HCT116 (cell line): ENCODE measurements around the gene ZCCHC2. TPM values are rescaled to one million over a fixed set of nuclear protein-coding genes. Genes with fewer than 3 reads are reported as not detected.

Experiments used
- ATAC-seq: fragments of 200-7000 bp; cut with Tn5 transposase; 2 replicates; pipeline ENCODE4 v1.9.1; 2020; ENCODE audit warnings: mild to moderate bottlenecking, moderate library complexity
- BruUV-seq: library from RNA; stranded (reverse); fragments of 400-500 nt; replicated peaks from 2 replicates; lab custom pipeline; 2021; lab: Mats Ljungman, UMichigan
- CTCF ChIA-PET: fragments of 300-600 bp; sonication (Branson Sonifier 250); formaldehyde crosslinking; loops from one replicate; lab custom pipeline; 2021; ENCODE audit warnings: antibody characterized with exemption; lab: Charles Lee
- POLR2A ChIA-PET: fragments of 300-600, 350-600 bp; sonication (Branson Sonifier 250); formaldehyde crosslinking; loops from one replicate; lab custom pipeline; 2021; ENCODE audit warnings: antibody characterized with exemption; lab: Charles Lee
- RAD21 ChIA-PET, 2 experiments: fragments of 300-600 bp; sonication (Branson Sonifier 250); formaldehyde crosslinking; loops; one replicate each; lab custom pipeline; 2023; ENCODE audit warnings: low total read pairs in 2 of 2; ENCODE audit not compliant: uncharacterized antibody in 2 of 2, unreplicated experiment in 2 of 2, low non-redundant PET in 1 of 2; lab: Charles Lee
- DNase-seq: peaks from one replicate; pipeline ENCODE4 v3.0.0-alpha.2; 2010; ENCODE audit warnings: low read depth, low spot score
- H2AFZ ChIP-seq: fragments of 200-600 bp; shearing (Covaris generic), sonication (generic); 2 replicates; pipeline ENCODE4 v1.6.1; 2017; ENCODE audit warnings: low read depth, mixed run types, mixed read lengths, antibody characterized with exemption, low read length; ENCODE audit not compliant: poor library complexity, severe bottlenecking
- H3K27ac ChIP-seq: 2 replicates; pipeline ENCODE4 v1.5.1; 2012; ENCODE audit warnings: low read depth, low read length
- H3K27me3 ChIP-seq: fragments of 200-600 bp; sonication (generic); 2 replicates; pipeline ENCODE4 v1.6.1; 2016; ENCODE audit warnings: mixed run types, low read length, mixed read lengths; ENCODE audit not compliant: insufficient read depth
- H3K36me3 ChIP-seq, 2 experiments: fragments of 200-500 bp in 1 of 2; fragments of 200-600 bp in 1 of 2; sonication (Bioruptor generic) in 1 of 2; sonication (generic) in 1 of 2; 2 replicates each; pipeline versions ENCODE4 v1.5.1 to v1.6.1; 2014 to 2016; ENCODE audit warnings: low read length in 2 of 2, inconsistent platforms in 1 of 2, mixed read lengths in 1 of 2, mixed run types in 1 of 2; ENCODE audit not compliant: insufficient read depth in 2 of 2, control insufficient read depth in 1 of 2
- H3K4me1 ChIP-seq, 2 experiments: fragments of 200-600 bp in 1 of 2; sonication (generic) in 1 of 2; 2 replicates each; pipeline versions ENCODE4 v1.5.1 to v1.6.1; 2012 to 2017; ENCODE audit warnings: low read length in 2 of 2, inconsistent platforms in 1 of 2, mild to moderate bottlenecking in 1 of 2, mixed read lengths in 1 of 2, mixed run types in 1 of 2, moderate library complexity in 1 of 2; ENCODE audit not compliant: insufficient read depth in 2 of 2, control insufficient read depth in 1 of 2
- H3K4me2 ChIP-seq: fragments of 200-600 bp; sonication (generic); 2 replicates; pipeline ENCODE4 v1.6.1; 2017; ENCODE audit warnings: mixed run types, low read length, mixed read lengths
- H3K4me3 ChIP-seq, 2 experiments: fragments of 200-600 bp in 1 of 2; sonication (generic) in 1 of 2; replicated peaks in 1 of 2; 2 replicates each; pipeline ENCODE4 v1.5.1; 2011 to 2016; ENCODE audit warnings: low read length in 2 of 2, control low read depth in 1 of 2, low read depth in 1 of 2, mild to moderate bottlenecking in 1 of 2, mixed read lengths in 1 of 2, mixed run types in 1 of 2
- H3K79me2 ChIP-seq: fragments of 200-600 bp; sonication (generic); 2 replicates; pipeline ENCODE4 v1.6.1; 2017; ENCODE audit warnings: mild to moderate bottlenecking, mixed run types, low read length, moderate library complexity, mixed read lengths; ENCODE audit not compliant: insufficient read depth
- H3K9ac ChIP-seq: fragments of 200-600 bp; sonication (generic); 2 replicates; pipeline ENCODE4 v1.6.1; 2016; ENCODE audit warnings: low read length, mixed read lengths
- H3K9me2 ChIP-seq: fragments of 200-600 bp; sonication (generic), shearing (Covaris generic); 2 replicates; pipeline ENCODE4 v1.6.1; 2017; ENCODE audit warnings: mixed run types, mild to moderate bottlenecking, moderate library complexity; ENCODE audit not compliant: insufficient read depth
- H3K9me3 ChIP-seq, 2 experiments: fragments of 200-500 bp in 1 of 2; fragments of 200-600 bp in 1 of 2; sonication (Bioruptor generic) in 1 of 2; sonication (generic) in 1 of 2; 2 replicates each; pipeline ENCODE4 v1.6.1; 2014 to 2017; ENCODE audit warnings: low read length in 2 of 2, mixed read lengths in 2 of 2, inconsistent platforms in 1 of 2, low read depth in 1 of 2, mild to moderate bottlenecking in 1 of 2, mixed run types in 1 of 2, moderate library complexity in 1 of 2; ENCODE audit not compliant: control insufficient read depth in 1 of 2, insufficient read depth in 1 of 2
- H4K20me1 ChIP-seq: fragments of 200-600 bp; sonication (generic), shearing (Covaris generic); 2 replicates; pipeline ENCODE4 v1.6.1; 2017; ENCODE audit warnings: mixed run types, mild to moderate bottlenecking, moderate library complexity; ENCODE audit not compliant: insufficient read depth
- CEBPB ChIP-seq: IDR thresholded peaks from 2 replicates; pipeline ENCODE4 v1.6.1; 2012; ENCODE audit warnings: low read depth
- EZH2phosphoT487 ChIP-seq: fragments of 200-600 bp; IDR thresholded peaks from 2 replicates; pipeline ENCODE4 v1.6.1; 2018; ENCODE audit warnings: antibody characterized with exemption, borderline replicate concordance
- FOSL1 ChIP-seq: IDR thresholded peaks from 2 replicates; pipeline ENCODE4 v1.6.1; 2012; ENCODE audit warnings: low read depth
- SIN3A ChIP-seq: IDR thresholded peaks from 2 replicates; pipeline ENCODE4 v1.6.1; 2012; ENCODE audit warnings: low read depth
- ZFX ChIP-seq: fragments of 450-650 bp; IDR thresholded peaks from 2 replicates; pipeline ENCODE4 v1.6.1; 2017
- intact Hi-C: fragments of 100-400 bp; cut with micrococcal nuclease; formaldehyde crosslinking; loops from 2 replicates; pipeline ENCODE4 v1.10.0; 2022
- total RNA-seq: library from RNA; stranded (reverse); gene quantifications from one replicate; pipeline ENCODE4 v1.2.1, GENCODE V29; 2021; ENCODE audit not compliant: unreplicated experiment
- TF ChIP-seq, protein P1 (sequence below): IDR thresholded peaks from 2 replicates; pipeline ENCODE4 v1.6.1; 2011; ENCODE audit warnings: mild to moderate bottlenecking, low read length, moderate library complexity; ENCODE audit not compliant: insufficient replicate concordance; ENCODE audit errors: extremely low read depth
- TF ChIP-seq, protein P2 (sequence below): IDR thresholded peaks from 2 replicates; pipeline ENCODE4 v1.6.1; 2012; ENCODE audit warnings: low read depth
- TF ChIP-seq, protein P3 (sequence below): IDR thresholded peaks from 2 replicates; pipeline ENCODE4 v1.6.1; 2012

Gene ZCCHC2
- total RNA-seq, 1 experiment from 2014 or later, result 17.7 TPM

DNA sequence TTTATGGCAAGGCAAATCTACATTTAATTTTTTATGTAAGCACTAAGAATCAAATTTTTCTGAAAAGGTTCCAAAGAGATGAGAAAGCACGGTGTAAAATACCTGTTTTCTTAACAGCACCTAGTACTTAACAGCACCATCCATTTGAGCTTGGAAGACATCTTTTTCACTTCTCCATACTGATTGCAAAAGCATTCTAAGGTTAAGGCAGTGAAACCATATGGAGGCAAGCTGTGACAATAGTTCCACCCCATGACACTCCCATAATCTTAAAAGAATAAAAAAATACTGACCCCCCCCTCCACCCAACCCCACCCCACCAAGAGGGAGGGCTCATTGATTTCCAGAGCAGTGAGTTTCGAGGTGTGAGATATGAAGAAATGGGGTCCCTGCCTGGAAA lies 60.6 kb downstream of the ZCCHC2 start:
- POLR2A ChIA-PET, result no interaction called here
- Histone ChIP-seq H3K27me3 (no peaks in the 10 kb centered on the region), H3K4me2 (no peak overlapping the region), H3K79me2 (no peaks in the 10 kb centered on the region), H3K9me3 (no peaks in the 10 kb centered on the region), H3K4me3 (no peak overlapping the region), H3K9ac (no peak overlapping the region), H3K36me3 (no peaks in the 10 kb centered on the region), H3K9me2 (no peaks in the 10 kb centered on the region), H3K4me1 (peaks cover 0 to 8% of the 10 kb centered on the region in 2 experiments; a peak in 2 of 4 replicates), H3K27ac (no peak overlapping the region), H2AFZ (no peak overlapping the region), H4K20me1 (no peaks in the 10 kb centered on the region)
- no TSS peak for BruUV-seq
- TF ChIP-seq EZH2phosphoT487, result no peak
- TF ChIP-seq, protein P1, sequence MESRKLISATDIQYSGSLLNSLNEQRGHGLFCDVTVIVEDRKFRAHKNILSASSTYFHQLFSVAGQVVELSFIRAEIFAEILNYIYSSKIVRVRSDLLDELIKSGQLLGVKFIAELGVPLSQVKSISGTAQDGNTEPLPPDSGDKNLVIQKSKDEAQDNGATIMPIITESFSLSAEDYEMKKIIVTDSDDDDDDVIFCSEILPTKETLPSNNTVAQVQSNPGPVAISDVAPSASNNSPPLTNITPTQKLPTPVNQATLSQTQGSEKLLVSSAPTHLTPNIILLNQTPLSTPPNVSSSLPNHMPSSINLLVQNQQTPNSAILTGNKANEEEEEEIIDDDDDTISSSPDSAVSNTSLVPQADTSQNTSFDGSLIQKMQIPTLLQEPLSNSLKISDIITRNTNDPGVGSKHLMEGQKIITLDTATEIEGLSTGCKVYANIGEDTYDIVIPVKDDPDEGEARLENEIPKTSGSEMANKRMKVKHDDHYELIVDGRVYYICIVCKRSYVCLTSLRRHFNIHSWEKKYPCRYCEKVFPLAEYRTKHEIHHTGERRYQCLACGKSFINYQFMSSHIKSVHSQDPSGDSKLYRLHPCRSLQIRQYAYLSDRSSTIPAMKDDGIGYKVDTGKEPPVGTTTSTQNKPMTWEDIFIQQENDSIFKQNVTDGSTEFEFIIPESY, result no peak
- no peak for TF ChIP-seq SIN3A
- TF ChIP-seq FOSL1, result no peak
- no peak for TF ChIP-seq ZFX
- TF ChIP-seq, protein P2, sequence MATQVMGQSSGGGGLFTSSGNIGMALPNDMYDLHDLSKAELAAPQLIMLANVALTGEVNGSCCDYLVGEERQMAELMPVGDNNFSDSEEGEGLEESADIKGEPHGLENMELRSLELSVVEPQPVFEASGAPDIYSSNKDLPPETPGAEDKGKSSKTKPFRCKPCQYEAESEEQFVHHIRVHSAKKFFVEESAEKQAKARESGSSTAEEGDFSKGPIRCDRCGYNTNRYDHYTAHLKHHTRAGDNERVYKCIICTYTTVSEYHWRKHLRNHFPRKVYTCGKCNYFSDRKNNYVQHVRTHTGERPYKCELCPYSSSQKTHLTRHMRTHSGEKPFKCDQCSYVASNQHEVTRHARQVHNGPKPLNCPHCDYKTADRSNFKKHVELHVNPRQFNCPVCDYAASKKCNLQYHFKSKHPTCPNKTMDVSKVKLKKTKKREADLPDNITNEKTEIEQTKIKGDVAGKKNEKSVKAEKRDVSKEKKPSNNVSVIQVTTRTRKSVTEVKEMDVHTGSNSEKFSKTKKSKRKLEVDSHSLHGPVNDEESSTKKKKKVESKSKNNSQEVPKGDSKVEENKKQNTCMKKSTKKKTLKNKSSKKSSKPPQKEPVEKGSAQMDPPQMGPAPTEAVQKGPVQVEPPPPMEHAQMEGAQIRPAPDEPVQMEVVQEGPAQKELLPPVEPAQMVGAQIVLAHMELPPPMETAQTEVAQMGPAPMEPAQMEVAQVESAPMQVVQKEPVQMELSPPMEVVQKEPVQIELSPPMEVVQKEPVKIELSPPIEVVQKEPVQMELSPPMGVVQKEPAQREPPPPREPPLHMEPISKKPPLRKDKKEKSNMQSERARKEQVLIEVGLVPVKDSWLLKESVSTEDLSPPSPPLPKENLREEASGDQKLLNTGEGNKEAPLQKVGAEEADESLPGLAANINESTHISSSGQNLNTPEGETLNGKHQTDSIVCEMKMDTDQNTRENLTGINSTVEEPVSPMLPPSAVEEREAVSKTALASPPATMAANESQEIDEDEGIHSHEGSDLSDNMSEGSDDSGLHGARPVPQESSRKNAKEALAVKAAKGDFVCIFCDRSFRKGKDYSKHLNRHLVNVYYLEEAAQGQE, result no peak
- TF ChIP-seq CEBPB, result no peak
- TF ChIP-seq, protein P3, sequence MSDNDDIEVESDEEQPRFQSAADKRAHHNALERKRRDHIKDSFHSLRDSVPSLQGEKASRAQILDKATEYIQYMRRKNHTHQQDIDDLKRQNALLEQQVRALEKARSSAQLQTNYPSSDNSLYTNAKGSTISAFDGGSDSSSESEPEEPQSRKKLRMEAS, result no peak
- CTCF ChIA-PET, result interaction anchor here (1.1 to 3.1 kb wide), 4 partner anchors 20 to 396 kb away, joined by 3 to 20 read pairs (median 4); partner anchors contain the start of genes PIGN and RELCH
- RAD21 ChIA-PET, result interaction anchor here in 1 of 2 experiments (1.3 to 1.5 kb wide), 2 partner anchors 8 to 158 kb away, joined by 4 to 9 read pairs; no protein-coding TSS in a partner anchor
- intact Hi-C loops, result no loop called here
- ATAC-seq (no peak), DNase-seq (no peak)
